Upper lobe of right lung (tissue), 1 donor: Measurements from ENCODE around the gene EGFL8. TPM values are rescaled to one million over a fixed set of nuclear protein-coding genes. Genes with fewer than 3 reads are reported as not detected.
"Not testable (repeated sequence)": the region's sequence is repeated elsewhere in the genome, so short reads cannot be mapped to it uniquely, and the experiment has no call there.

Experiments used
- ATAC-seq: fragments of 200-7000 bp; cut with Tn5 transposase; one replicate; pipeline ENCODE4 v1.9.1; 2020; ENCODE audit warnings: mild to moderate bottlenecking, moderate library complexity
- DNase-seq: peaks from one replicate; pipeline ENCODE4 v3.0.0-alpha.2; 2020
- H3K27ac ChIP-seq: fragments of 200-600 bp; one replicate; pipeline ENCODE4 v1.8.0; 2022
- H3K27me3 ChIP-seq: fragments of 200-600 bp; one replicate; pipeline ENCODE4 v1.8.0; 2022; ENCODE audit warnings: mild to moderate bottlenecking
- H3K36me3 ChIP-seq: fragments of 200-600 bp; one replicate; pipeline ENCODE4 v1.8.0; 2022
- H3K4me1 ChIP-seq: fragments of 200-600 bp; one replicate; pipeline ENCODE4 v1.8.0; 2022
- H3K4me3 ChIP-seq: fragments of 200-600 bp; one replicate; pipeline ENCODE4 v1.8.0; 2022; ENCODE audit warnings: mild to moderate bottlenecking
- H3K9me3 ChIP-seq: fragments of 200-600 bp; one replicate; pipeline ENCODE4 v1.8.0; 2022
- CTCF ChIP-seq: fragments of 200-600 bp; IDR thresholded peaks from one replicate; pipeline ENCODE4 v1.8.0; 2022; ENCODE audit warnings: antibody characterized with exemption
- intact Hi-C: fragments of 100-400 bp; cut with DNase I; formaldehyde crosslinking; loops from one replicate; pipeline ENCODE4 v1.11.0; 2022
- total RNA-seq: library from RNA; stranded (reverse); fragmentation: NEBNext Ultra II Directional; extraction: Animal tissue kit (Norgen Biotek cat#: 25700); gene quantifications from one replicate; pipeline ENCODE4 v1.2.1, GENCODE V29; 2021
- donor health status: DM: no; HTN: yes; CAD: no; lungs with severe emphysema.

The EGFL8 gene
- total RNA-seq, 1 donor from 2014 or later = 14.5 TPM

GRCh38 chr6:32133786-32134185 is 30.6 kb upstream of the EGFL8 start:
- DNase-seq = no peak
- H3K36me3 ChIP-seq = no peaks in the 10 kb centered on the region
- no peak overlapping the region for H3K4me3 ChIP-seq
- no peaks in the 10 kb centered on the region for H3K9me3 ChIP-seq
- H3K27me3 ChIP-seq = no peaks in the 10 kb centered on the region
- intact Hi-C loops = no loop called here
- no peak for TF ChIP-seq CTCF
- H3K27ac ChIP-seq = no peak overlapping the region
- ATAC-seq = no peak
- H3K4me1 ChIP-seq = peaks cover 9% of the 10 kb centered on the region

- DNase-seq = no peak
- no peaks in the 10 kb centered on the region for H3K9me3 ChIP-seq
- no peak overlapping the region for H3K27ac ChIP-seq
- no peaks in the 10 kb centered on the region for H3K36me3 ChIP-seq
- no peak overlapping the region for H3K4me3 ChIP-seq
- intact Hi-C loops = no loop called here
- no peaks in the 10 kb centered on the region for H3K4me1 ChIP-seq
- peaks cover 3% of the 10 kb centered on the region for H3K27me3 ChIP-seq
- no peak for TF ChIP-seq CTCF
- no peak for ATAC-seq
These were observed 26.9 kb upstream of the EGFL8 start for GRCh38 chr6:32137454-32137853.

GRCh38 chr6:32139590-32139989 is 24.8 kb upstream of the EGFL8 start:
- no peaks in the 10 kb centered on the region for H3K4me1 ChIP-seq
- H3K27ac ChIP-seq = no peak overlapping the region
- no peaks in the 10 kb centered on the region for H3K36me3 ChIP-seq
- TF ChIP-seq CTCF = no peak
- no peak overlapping the region for H3K4me3 ChIP-seq
- H3K9me3 ChIP-seq = no peaks in the 10 kb centered on the region
- ATAC-seq (no peak), DNase-seq (no peak)
- H3K27me3 ChIP-seq = peaks cover 3% of the 10 kb centered on the region
- intact Hi-C loops = no loop called here

GRCh38 chr6:32140420-32141046 is 23.9 kb upstream of the EGFL8 start:
- no peaks in the 10 kb centered on the region for H3K9me3 ChIP-seq
- DNase-seq = no peak
- no peak for TF ChIP-seq CTCF
- no peak overlapping the region for H3K27ac ChIP-seq
- no peak overlapping the region for H3K4me3 ChIP-seq
- H3K4me1 ChIP-seq = no peaks in the 10 kb centered on the region
- intact Hi-C loops = no loop called here
- H3K27me3 ChIP-seq = peaks cover 3% of the 10 kb centered on the region
- no peak for ATAC-seq
- no peaks in the 10 kb centered on the region for H3K36me3 ChIP-seq

- DNase-seq, H3K4me3 ChIP-seq, H3K9me3 ChIP-seq, H3K27ac ChIP-seq, H3K4me1 ChIP-seq, intact Hi-C loops, H3K36me3 ChIP-seq, ATAC-seq: not testable (repeated sequence)
- peaks cover 17% of the 10 kb centered on the region for H3K27me3 ChIP-seq
These were observed 20.2 kb upstream of the EGFL8 start for GRCh38 chr6:32144238-32144637.

- no peak for ATAC-seq
- no peak for TF ChIP-seq CTCF
- no peak for DNase-seq
- Histone ChIP-seq H3K9me3 (no peaks in the 10 kb centered on the region), H3K27me3 (peaks cover 27% of the 10 kb centered on the region), H3K4me1 (no peaks in the 10 kb centered on the region), H3K27ac (no peak overlapping the region), H3K36me3 (no peaks in the 10 kb centered on the region), H3K4me3 (no peak overlapping the region)
- intact Hi-C loops = no loop called here
These were observed 18.1 kb upstream of the EGFL8 start for GRCh38 chr6:32146287-32146686.
